GM12891 (cell line): Measurements from ENCODE around the gene MED27.

Source experiments
- PAX5 ChIP-seq: IDR thresholded peaks from 2 replicates; pipeline ENCODE4 v1.6.1; 2011; ENCODE audit warnings: low read length, moderate library complexity, mild to moderate bottlenecking; ENCODE audit not compliant: insufficient read depth, severe bottlenecking
- POLR2A ChIP-seq: IDR thresholded peaks from 2 replicates; pipeline ENCODE4 v1.6.1; 2011; ENCODE audit warnings: low read depth, low read length, control low read depth
- POLR2AphosphoS5 ChIP-seq: IDR thresholded peaks from 2 replicates; pipeline ENCODE4 v1.6.1; 2011; ENCODE audit warnings: low read depth, low read length, control low read depth
- POU2F2 ChIP-seq: IDR thresholded peaks from 2 replicates; pipeline ENCODE4 v1.6.1; 2011; ENCODE audit warnings: low read depth, mild to moderate bottlenecking, control low read depth, low read length, moderate library complexity
- SPI1 ChIP-seq: IDR thresholded peaks from 2 replicates; pipeline ENCODE4 v1.6.1; 2011; ENCODE audit warnings: low read depth, low read length, control low read depth
- TAF1 ChIP-seq: IDR thresholded peaks from 2 replicates; pipeline ENCODE4 v1.6.1; 2011; ENCODE audit warnings: low read depth, low read length, control low read depth

DNA sequence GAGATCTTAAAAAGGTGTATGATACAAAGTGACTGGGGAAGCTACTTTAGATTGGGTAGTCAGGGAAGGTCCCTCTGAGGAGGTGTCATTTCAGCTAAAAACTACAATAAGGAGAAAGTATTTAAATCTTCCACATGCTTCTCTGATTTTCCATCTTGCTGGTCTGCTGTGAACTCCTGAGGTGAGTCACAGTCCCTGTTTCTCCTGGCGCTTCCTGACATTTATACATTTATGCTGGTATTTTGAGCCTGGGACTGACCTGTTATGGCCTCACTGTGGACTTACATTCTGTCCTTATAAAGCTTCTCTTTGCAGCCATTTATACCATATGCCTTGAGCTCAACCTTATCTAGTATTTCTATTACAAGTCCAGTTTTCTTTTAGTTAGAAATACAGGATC lies 95.1 kb downstream of the MED27 start:
- TF ChIP-seq POLR2A = no peak
- no peak for TF ChIP-seq POLR2AphosphoS5
- no peak for TF ChIP-seq TAF1
- no peak for TF ChIP-seq SPI1
- TF ChIP-seq POU2F2 = no peak
- no peak for TF ChIP-seq PAX5
